ENCODE results near the gene SLC49A4.

SLC49A4 gene

DNA sequence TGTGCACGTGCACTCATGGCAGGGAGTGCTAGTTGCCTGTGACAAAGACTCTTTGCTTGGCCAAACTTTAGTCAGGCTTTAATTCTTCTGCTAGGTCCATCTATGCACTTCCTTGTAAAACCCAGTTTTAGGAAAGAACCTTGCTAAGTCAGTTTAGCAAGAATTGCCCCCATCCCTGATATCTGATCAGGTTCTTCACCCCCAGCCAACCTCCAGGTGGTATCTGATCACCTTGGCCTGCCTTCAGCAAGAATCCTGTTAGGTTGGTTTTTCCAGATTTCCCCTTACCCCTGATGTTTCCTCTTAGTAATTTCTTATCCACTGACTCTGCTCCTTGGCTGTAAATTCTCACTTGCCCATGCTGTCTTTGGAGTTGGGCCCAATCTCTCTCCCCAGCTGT is 9.6 kb upstream of the SLC49A4 start:
- DNase-seq (ENCODE audit: low read depth in 2 of 2) = no peak

DNA sequence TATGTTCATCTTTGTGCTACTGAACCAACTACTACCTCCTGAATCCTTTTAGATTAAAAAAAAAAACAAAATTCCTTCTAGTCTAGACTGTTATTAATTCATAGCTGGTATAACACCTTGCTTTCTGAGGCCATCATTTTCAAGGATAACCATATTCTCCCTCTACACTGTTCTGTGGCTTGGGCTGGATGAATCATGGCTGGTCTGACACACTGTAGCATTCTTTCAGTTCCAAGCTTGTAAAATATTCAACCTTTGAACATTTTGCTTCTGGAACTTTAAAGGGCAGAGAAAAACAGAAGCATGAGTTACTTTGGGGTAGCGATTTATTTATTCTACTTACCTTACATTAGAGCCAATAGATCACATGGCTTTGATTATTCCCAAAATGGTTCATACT is 8.8 kb upstream of the SLC49A4 start:
- no peak for DNase-seq (ENCODE audit: low read depth in 2 of 2)

DNA sequence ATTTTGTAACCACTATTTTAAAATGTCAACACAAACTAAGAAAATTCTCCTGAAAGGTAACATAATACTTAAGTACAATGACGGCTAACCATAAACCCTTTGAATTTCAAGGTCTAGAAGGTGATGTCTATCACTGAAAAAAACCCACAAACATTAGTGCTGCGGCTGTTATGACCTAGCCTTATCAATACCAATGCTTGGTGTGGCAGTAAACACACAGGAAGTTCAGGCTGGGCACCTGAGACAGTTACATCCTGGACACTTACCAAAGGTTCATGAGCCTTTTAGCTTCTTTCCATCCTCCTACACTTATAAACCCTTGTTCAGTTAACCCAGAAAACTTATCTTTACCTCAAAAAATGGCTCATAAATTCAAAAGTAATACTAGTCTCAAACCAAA is 7.0 kb upstream of the SLC49A4 start:
- DNase-seq (ENCODE audit: low read depth in 2 of 2) = no peak

DNA sequence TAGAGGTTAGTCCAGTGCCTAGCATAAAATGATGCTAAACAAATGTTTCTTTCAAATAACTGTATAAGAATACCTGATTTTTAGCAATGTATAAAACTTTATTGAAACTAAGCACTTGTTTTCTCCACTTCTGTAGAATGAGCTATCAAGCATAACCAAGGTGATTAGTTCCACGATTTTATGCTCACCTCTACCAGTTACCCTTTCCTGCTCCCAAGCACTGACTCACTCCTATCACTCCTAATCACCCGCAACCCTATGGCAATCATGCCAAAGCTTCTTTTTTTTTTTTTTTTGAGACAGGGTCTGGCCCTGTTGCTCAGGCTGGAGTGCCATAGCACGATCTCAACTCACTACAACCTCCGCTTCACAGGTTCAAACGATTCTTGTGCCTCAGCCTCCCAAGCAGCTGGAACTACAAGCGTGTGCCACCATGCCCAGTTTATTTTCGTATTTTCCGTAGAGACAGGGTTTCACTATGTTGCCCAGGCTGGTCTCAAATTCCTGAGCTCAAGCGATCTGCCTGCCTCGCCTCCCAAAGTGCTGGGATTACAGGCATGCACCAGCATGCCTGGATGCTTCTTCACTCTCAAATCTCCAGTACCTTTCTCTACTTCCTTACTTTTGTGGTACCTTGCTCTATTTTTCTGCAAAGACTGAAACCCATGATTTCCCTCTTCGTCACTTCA is 5.1 kb upstream of the SLC49A4 start:
- no peak for DNase-seq (ENCODE audit: low read depth in 2 of 2)

DNA sequence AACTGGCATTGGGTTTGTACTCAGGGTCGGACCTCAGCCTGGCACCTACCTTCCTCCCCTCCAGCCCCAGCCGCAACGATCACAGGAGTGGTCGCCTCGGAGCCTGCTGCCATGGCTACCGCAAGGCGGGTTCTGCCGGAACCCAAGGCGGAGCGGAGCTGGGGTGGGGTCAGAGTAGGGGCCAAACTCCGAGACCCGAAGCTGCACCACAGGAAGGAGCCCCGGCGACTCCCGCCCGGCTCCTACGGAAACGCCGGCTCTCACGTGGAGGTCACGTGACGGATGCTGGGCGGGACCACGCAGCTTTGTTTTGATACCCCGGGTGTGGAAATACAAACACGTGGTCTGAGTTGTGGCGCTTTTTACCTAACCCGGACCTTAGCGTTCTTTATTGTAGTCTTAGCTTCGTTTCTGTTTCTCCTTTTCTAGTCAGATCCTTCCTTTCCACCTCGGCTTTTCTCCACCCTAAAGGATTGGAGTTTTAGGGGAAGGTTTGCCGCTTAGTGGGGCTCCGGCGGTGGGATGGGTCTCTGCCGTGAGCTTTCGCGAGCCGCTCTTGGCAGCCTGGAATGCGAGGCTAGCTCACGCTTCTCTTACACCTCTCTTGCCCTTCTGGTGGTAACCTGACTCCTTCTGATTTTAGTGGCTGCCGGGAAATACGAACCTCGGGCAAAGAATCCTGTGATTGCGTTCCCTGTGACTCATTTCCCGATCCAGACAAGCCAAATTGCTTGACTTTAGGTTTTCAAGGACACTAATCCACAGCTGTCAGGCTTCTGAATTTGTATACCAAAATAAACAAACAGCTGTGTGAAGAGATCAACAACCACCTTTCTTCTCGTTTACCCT is 1.1 kb upstream of the SLC49A4 start, which contains the start of gene HSPBAP1:
Gene HSPBAP1, minus strand, starts transcription at position 264 of the 849 bp plus-strand sequence. Its CDS starts 151 bp downstream, at position 113.
- DNase-seq (ENCODE audit: low read depth in 2 of 2) = peak; percentile 80 to 88

DNA sequence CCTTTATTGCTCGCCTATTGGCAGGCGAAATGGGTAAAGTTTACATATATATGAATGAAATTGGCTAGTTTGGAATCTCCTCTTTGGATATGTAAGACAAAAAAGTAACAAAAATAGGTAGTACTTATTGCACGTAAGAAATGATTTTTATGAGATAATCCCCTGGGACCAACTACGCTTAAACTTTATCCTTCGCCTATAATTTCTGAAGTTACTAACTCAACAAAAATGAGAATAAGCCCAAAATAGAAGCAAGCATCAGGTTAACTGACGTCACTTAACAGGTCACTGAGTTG is 438 bp upstream of the SLC49A4 start:
- DNase-seq (ENCODE audit: low read depth in 2 of 2) = no peak

DNA sequence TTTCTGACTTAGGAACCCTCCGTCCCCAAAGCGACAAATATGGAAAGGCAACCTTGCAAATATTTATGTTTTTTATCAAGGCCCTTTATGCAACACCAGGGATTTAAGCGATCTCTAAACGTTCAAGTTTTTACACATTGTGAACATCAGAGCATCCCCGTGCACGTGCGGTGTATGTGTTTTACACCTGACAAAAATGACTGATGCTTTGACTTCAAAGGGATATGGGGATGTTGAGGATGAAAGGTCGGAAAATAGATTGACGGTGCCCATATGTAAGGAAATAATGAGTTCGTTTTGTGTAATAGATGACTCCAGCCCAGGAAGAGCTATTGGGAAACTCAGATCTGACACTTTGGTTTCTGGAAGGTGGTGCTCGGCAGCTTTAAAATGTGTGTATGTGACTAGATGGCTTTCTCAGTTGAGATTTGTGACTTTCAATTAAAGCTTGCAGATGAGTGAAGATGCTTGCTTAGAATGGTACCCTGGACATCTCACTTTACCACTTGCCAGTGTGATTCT is 866 bp downstream of the SLC49A4 start:
- DNase-seq (ENCODE audit: low read depth in 2 of 2) = no peak

DNA sequence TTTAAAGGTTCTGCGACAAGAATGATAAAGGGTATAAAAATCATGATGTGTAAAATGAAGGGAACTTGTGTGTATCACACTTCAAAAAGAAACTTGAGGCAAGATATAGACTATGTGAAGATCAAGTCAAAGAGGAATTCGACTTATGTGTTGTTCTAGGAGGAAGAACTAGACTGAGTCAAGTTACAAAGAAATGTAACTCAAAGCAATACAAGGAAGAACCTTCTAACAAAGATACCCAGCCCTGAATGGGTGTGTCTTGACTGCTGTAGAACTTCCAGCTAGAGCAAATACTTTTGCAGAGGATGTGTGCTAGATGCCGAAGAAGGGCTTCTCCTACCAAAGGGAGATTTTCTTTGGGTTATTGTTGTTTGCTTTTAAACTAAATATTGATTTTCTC is 2.4 kb downstream of the SLC49A4 start:
- no peak for DNase-seq (ENCODE audit: low read depth in 2 of 2)

DNA sequence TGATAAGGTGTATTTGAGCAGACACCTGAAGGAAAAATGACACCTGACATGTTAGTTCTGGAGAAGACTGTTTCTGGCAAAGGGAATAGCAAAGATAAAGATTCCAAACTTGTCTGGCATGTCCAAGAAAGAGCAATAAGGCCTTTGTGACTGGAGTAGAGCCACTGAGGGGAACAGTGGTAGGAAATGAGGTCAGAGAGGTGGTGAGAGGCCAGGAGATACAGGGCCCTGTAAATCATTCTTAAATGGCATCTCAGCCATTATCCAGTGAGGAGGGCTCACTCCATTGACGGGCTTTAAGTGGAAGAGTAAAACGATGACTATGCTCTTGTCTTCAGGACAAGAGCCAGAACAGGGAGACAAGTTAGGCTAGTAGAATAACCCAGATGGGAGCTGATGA is 4.5 kb downstream of the SLC49A4 start:
- no peak for DNase-seq (ENCODE audit: low read depth in 2 of 2)

DNA sequence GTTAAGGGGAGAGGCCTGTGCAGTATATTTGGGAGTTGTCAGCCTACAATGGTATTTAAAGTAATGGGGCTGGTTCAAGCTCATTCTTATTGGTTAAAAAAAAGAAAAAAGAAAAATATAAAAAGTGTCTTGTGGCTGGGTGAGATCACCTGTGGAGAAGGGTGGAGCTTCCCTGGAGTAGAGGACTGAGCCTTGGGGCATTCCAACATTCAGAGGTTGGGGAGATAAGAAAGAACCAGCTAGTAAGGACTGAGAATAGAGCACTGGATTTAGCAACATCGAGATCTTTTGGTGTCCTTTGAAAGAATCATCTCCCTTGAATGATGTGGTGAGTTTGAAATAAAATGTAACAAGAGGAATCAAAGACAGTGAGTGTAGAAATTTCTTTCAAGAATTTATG is 5.2 kb downstream of the SLC49A4 start:
- DNase-seq (ENCODE audit: low read depth in 2 of 2) = no peak

DNA sequence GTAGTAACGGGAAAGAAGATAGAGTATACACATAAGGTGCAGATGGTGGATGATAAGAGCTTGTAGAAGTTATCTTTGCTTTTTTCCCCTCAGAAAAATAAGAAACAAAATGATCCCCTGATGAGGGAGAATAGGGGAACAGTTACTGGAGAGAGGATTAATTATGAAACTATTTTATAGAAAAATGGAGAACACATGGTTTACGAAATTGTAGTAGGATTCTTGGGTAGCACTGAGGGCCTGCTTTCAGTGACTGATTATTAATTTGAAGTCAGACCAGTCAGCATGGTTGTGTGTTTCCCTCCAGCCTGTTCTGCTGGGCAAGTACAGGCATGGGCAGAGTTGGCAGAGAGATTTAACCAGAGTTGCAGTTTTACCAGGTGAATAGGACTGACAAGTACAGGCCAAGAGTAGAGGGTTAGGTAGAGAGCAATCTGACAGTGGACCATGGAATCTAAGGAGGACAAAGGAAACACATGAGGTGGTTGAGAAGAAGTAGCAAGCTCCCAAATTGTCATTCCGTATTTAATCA is 5.9 kb downstream of the SLC49A4 start:
- no peak for DNase-seq (ENCODE audit: low read depth in 2 of 2)

DNA sequence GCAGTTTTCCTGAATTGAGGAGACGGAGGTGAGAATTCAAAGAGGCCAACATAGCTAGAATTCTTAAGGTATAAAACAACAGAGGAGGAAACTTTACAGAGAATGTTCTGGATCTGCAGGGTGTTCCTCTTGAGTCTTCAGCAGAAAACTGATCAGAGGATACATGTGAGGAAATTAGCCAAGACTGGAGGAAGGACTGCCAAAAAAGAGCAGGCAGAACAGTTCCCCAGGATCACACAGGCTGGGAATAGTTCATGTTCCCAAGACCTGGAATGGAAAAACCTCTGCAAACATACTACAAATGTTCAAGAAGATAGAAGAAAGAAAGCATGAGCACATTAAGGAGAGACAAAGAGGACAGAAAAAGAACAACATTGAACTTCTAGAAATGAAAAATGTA is 7.5 kb downstream of the SLC49A4 start:
- no peak for DNase-seq (ENCODE audit: low read depth in 2 of 2)

DNA sequence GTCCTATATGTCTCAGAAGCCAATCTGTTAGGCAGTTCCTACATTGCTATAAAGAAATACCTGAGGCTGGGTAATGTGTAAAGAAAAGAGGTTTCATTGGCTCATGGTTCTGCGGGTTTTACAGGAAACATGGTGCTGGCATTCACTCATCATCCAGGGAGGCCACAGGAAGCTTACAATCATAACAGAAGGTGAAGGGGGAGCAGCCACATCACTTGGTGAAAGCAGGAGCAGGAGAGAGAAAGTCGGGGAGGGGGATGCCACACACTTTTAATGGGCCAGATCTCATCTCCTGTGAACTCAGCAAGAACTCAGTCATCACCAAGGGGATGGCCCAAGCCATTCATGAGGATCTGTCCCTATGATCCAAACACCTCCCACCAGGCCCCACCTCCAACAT is 9.1 kb downstream of the SLC49A4 start:
- DNase-seq (ENCODE audit: low read depth in 2 of 2) = no peak

DNA sequence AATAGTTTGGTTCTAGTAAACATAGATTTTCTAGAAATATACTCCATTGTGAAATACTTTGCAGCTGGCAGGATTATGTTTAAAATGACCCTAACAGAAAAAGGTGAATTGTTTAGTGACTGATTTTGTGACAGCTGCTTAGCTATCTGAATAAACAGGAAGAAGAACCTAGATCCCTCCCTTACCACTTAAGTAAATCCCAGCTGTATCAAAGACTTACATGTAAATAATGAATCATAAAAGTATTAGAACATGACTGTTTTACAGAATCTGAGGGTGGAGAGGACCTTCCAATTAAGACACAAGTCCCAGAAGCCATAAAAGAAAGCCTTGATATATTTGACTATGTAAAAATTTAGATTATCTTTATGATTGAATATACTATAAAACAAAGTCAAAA is 15.9 kb downstream of the SLC49A4 start:
- DNase-seq (ENCODE audit: low read depth in 2 of 2) = no peak

DNA sequence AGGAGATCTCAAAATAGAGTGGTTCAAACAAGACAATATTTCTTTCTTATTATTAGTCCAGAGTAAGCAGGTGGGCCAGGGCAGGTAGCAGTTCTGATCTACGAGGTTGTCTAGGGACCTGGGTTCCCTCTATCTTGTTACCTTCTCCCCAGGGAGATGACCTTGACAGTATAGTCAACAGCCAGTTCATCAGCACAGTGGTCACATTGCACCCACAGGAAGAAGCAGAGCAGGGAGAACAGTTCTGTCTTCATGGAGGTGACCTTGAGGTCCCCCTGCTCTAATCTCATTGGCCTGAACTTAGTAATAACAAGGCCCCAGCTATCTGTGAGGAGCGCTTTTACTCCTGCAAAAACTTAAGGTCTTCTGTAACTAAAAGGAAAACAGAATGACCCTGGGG is 21.7 kb downstream of the SLC49A4 start:
- DNase-seq (ENCODE audit: low read depth in 2 of 2) = no peak

DNA sequence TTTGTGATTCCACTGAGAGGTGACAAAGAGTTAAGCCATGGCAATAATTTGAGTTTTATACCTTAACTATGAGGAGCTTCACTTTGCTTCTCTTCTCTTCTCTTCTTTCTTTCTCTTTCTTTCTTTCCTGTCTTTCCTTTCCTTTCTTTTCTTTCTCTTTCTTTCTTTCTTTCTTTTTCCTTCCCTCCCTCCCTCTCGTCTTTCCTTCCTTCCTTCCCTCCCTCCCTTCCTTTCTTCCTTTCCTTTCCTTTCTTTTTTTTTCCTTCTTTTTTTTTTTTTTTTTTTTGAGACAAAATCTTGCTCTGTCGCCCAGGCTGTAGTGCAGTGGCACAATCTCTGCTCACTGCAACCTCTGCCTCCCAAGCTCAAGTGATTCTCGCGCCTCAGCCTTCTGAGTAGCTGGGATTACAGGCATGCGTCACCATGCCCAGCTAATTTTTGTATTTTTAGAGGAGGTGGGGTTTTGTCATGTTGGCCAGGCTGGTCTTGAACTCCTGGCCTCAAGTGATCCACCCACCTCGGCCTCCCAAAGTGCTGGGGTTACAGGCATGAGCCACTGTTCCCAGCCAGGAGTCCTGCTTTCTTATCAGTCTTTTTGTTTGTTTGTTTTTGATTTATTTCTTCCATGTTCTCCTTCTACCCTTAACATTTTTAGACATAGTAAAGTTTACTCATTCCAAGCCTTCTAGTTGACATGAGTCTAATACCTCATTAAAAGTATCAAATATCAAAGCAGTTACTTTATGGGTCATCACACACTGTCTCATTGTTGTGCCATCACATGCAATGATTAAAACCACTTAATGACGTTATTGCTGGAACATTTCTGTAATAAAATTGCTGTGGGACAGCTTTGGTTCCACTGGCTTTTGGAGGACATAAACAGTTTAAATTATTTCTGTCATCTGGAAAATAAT is 29.9 kb downstream of the SLC49A4 start:
- no peak for DNase-seq (ENCODE audit: low read depth in 2 of 2)

DNA sequence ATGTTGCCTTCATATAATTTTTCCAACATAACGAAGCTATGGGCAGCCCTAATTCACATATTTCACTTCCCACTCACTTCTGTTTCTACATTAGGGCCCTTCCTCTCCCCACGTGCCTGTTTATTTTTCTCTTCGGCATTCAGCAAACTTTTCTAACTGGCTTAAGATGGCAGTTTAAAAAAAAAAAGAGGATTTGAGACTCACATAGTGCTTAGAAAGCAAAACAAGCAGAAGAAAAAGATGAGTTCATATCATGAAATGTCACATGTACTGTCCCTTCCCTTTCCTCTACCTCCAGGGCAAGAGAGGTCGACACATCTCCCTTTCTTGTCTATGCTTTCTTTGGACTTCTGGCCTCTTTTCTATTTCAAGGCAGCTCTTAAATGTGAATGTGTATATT is 30.6 kb downstream of the SLC49A4 start:
- DNase-seq (ENCODE audit: low read depth in 2 of 2) = no peak

DNA sequence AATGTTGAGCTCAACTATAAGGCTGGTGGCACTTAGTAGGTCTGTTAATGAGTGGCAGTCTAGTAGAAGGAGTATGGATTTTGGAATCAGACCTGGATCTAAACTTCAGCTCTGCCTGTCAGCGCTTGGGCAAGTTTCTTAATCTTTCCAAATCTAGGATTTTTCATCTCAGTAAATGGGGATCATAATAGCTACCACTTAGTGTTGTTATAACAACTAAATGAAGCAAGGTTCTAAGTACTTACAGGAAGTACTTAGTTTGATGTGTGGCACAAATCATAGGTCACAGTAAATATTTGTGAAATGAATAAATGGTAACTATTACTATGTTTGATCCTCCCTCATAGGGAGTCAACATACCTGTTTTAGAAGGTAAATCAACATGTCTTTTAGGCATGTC is 31.4 kb downstream of the SLC49A4 start:
- DNase-seq (ENCODE audit: low read depth in 2 of 2) = no peak

DNA sequence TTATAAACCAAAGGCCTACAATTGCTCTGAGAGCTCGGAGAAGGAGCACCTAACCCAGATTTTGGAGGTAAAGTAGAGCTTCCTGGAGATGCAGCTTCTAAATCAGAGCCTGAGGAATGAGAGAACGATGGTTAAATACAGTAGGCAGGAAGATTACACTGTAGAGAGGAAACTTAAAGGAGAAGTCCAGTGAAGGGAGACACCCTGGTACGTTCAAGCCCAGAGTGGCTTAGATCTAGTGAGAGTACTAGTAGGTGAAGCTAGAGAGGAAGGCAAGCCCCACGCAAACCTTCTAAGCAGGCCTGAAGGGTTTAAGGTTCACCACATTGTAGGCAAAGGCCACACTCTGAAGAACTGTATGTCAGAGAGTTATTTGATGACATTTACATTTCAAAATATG is 33.4 kb downstream of the SLC49A4 start:
- DNase-seq (ENCODE audit: low read depth in 2 of 2) = no peak

DNA sequence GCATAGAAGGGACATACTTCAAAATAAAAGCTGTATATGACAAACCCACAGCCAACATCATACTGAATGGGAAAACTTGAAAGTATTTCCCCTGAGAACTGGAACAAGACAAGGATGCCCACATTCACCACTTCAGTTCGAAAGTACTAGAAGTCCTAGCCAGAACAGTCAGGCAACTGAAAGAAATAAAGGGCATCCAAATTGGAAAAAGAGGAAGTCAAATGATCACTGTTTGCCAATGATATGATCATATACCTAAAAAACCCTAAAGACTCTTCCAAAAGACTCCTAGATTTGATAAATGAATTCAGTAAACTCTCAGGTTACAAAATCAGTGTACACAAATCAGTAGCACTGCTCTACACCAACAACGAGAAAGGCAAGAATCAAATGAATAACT is 40.7 kb downstream of the SLC49A4 start:
- no peak for DNase-seq (ENCODE audit: low read depth in 2 of 2)

DNA sequence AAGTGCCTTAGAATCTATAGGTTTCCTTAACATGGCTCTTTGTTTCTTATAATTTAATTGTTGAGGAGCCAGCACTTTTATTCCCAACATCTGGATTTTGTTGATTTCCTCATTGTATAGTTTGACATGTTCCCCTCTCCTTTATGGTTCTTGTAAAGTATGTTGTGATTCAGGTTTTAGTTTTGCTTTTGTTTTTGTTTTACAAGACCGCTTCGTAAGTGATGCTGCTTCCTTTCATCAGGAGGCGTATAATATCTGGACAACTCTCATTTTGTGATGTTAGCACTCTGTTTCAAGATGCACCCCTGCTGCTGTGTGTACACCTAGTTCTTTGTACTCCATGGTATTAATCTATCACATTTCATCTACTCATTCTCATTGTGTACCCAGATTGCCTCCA is 48.7 kb downstream of the SLC49A4 start:
- DNase-seq (ENCODE audit: low read depth in 2 of 2) = no peak

DNA sequence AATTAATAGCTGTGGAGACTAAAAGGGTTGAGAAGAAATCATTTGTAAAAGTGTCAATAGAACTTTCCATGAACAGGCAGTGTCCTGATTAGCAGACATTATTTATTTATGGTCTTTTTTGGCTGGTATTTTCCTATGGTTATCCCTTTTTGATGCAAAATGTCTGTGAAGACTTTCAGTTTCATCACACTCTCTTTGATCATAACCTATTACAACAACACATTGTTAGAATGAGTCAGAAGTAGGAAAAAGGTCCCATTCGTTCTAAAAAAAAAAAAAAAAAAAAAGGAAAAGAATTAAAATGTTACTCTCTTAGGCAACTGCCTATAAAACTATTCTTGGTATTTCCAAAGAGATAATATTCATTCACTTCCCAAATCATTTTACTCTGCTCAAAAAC is 62.1 kb downstream of the SLC49A4 start:
- DNase-seq (ENCODE audit: low read depth in 2 of 2) = no peak

Data from stimulated activated CD4-positive, alpha-beta T cell treated with anti-CD3 and anti-CD28 coated beads, Interleukin-12 subunit alpha, Interleukin-12 subunit beta, amount 100 ng/mL, for 24 hours (primary cell).